Activated CD8-positive, alpha-beta T cell treated with anti-CD3 and anti-CD28 coated beads for 36 hours (primary cell): ENCODE measurements around the gene MND1. TPM values are rescaled to one million over a fixed set of nuclear protein-coding genes. Genes with fewer than 3 reads are reported as not detected.
"Not testable (repeated sequence)": the region's sequence is repeated elsewhere in the genome, so short reads cannot be mapped to it uniquely, and the experiment has no call there.

Experiments
- ATAC-seq: fragments of 200-7000 bp; cut with Tn5 transposase; one replicate; pipeline ENCODE4 v1.10.0; 2021; ENCODE audit warnings: mild to moderate bottlenecking, moderate library complexity
- CTCF ChIA-PET: fragments of 350-600 bp; sonication (Branson Sonifier 250); formaldehyde crosslinking; loops from one replicate; lab custom pipeline; 2021; ENCODE audit warnings: antibody characterized with exemption; lab: Charles Lee
- POLR2A ChIA-PET: fragments of 350-600 bp; sonication (Branson Sonifier 250); formaldehyde crosslinking; loops from one replicate; lab custom pipeline; 2021; ENCODE audit warnings: antibody characterized with exemption; lab: Charles Lee
- DNase-seq: peaks from one replicate; pipeline ENCODE4 v3.0.0-alpha.2; 2020
- H3K27ac Mint-ChIP-seq: one replicate; pipeline ENCODE4 v1.8.0; 2021; ENCODE audit warnings: mild to moderate bottlenecking, mixed read lengths
- H3K27me3 Mint-ChIP-seq: one replicate; pipeline ENCODE4 v1.8.0; 2021; ENCODE audit warnings: mixed read lengths
- H3K36me3 Mint-ChIP-seq: one replicate; pipeline ENCODE4 v1.8.0; 2021; ENCODE audit warnings: low read depth, mixed read lengths
- H3K4me1 Mint-ChIP-seq: one replicate; pipeline ENCODE4 v1.8.0; 2021; ENCODE audit warnings: low read depth, mixed read lengths
- H3K4me3 Mint-ChIP-seq: one replicate; pipeline ENCODE4 v1.8.0; 2021; ENCODE audit warnings: mild to moderate bottlenecking, moderate library complexity, mixed read lengths
- H3K9me3 Mint-ChIP-seq: one replicate; pipeline ENCODE4 v1.8.0; 2021; ENCODE audit warnings: mixed read lengths
- intact Hi-C: fragments of 100-400 bp; cut with micrococcal nuclease; formaldehyde crosslinking; loops from one replicate; pipeline ENCODE4 v1.10.0; 2022
- total RNA-seq, 2 experiments: library from RNA; stranded (reverse); gene quantifications; one replicate each; pipeline ENCODE4 v1.2.3, GENCODE V29; 2021
- TF ChIP-seq, protein P1 (sequence below): fragments of 200-600 bp; IDR thresholded peaks from one replicate; pipeline ENCODE4 v1.8.0; 2022; ENCODE audit warnings: antibody characterized with exemption, mild to moderate bottlenecking

MND1 gene
- total RNA-seq, 2 experiments from 2014 or later = 48.0 to 50.0 TPM

DNA sequence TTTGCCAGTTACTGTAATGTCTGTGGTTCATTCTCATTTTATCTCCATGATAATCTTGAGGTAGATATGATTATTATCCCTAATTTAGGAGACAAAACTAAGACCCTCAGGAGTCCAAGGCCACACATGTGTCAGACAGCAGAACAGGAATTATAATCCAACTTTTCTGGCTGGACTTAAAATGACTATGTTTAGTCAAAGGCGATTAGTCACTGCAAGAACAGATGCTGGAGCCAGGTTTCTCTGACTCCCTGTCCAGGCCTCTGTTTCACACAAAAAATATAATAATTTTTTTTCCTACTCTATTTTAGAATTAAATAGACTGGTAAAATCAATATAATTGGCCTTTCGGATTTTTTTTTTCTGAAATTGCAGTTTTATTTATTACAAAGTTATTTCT lies 64.9 kb downstream of the MND1 start:
- Mint-ChIP-seq H3K36me3 (peaks cover 14% of the 10 kb centered on the region), H3K27ac (no peak overlapping the region), H3K9me3 (peaks cover 3% of the 10 kb centered on the region), H3K27me3 (no peaks in the 10 kb centered on the region), H3K4me1 (no peaks in the 10 kb centered on the region), H3K4me3 (no peak overlapping the region)
- no peak for DNase-seq
- ATAC-seq = no peak
- TF ChIP-seq, protein P1, sequence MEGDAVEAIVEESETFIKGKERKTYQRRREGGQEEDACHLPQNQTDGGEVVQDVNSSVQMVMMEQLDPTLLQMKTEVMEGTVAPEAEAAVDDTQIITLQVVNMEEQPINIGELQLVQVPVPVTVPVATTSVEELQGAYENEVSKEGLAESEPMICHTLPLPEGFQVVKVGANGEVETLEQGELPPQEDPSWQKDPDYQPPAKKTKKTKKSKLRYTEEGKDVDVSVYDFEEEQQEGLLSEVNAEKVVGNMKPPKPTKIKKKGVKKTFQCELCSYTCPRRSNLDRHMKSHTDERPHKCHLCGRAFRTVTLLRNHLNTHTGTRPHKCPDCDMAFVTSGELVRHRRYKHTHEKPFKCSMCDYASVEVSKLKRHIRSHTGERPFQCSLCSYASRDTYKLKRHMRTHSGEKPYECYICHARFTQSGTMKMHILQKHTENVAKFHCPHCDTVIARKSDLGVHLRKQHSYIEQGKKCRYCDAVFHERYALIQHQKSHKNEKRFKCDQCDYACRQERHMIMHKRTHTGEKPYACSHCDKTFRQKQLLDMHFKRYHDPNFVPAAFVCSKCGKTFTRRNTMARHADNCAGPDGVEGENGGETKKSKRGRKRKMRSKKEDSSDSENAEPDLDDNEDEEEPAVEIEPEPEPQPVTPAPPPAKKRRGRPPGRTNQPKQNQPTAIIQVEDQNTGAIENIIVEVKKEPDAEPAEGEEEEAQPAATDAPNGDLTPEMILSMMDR = no peak
- intact Hi-C loops = no loop called here
- CTCF ChIA-PET = interaction anchor here (0.8 to 1.2 kb wide), 3 partner anchors 8 to 28 kb away, joined by 3 to 6 read pairs (median 3); no protein-coding TSS in a partner anchor
- POLR2A ChIA-PET = no interaction called here

DNA sequence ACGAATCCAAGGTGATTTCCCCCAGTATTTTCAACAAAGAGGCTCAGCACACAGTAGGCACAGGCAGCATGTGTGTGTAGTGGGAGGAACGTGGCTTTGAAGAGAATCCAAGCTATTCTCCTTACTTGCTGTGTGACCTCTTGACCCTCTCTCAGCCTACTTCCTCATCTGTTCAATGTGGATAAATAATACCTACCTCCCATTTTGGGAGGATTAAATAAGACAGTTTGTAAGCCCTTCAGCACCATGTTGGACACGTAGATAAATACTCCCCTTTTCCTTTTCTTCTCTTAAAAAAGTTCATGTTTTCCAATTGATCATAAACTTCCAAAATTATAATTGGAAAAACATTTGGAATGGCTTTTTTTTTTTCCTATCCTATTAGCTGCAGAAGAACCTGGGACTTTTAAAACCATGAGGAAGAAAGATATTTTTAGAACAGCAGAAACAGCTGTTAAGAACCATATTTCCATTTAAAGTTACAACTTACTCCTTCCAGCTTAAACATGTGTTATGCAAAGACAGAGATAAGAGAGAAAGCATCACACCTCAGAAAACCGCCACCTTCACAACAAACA lies 65.5 kb downstream of the MND1 start:
- peaks cover 13% of the 10 kb centered on the region for H3K36me3 Mint-ChIP-seq
- no peak overlapping the region for H3K4me3 Mint-ChIP-seq
- no peaks in the 10 kb centered on the region for H3K4me1 Mint-ChIP-seq
- POLR2A ChIA-PET = no interaction called here
- ATAC-seq = no peak
- H3K27ac Mint-ChIP-seq = no peak overlapping the region
- intact Hi-C loops = no loop called here
- no peak for DNase-seq
- H3K9me3 Mint-ChIP-seq = peaks cover 3% of the 10 kb centered on the region
- CTCF ChIA-PET = no interaction called here
- TF ChIP-seq, protein P1 = no peak
- H3K27me3 Mint-ChIP-seq = no peaks in the 10 kb centered on the region

DNA sequence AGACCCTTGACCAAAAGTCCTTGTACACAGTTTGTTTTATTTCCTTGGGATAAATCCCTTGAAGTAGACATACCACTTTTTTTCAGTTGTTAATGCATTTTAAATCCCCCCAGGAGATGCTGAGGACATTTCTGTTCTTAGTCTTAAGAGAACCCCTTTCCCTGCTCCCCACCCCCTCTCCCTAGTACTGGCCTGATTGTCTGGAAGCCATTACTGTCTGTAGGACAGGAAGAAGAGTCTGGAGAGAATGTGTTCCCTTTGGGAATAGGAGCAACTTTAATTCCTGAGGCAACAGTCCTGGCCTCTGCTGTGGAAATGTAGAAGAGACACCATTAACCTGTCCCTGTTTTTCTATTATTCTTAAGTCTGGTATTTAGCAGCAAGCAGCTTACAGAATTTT lies 69.4 kb downstream of the MND1 start:
- H3K27ac Mint-ChIP-seq = no peak overlapping the region
- CTCF ChIA-PET = no interaction called here
- DNase-seq = no peak
- POLR2A ChIA-PET = no interaction called here
- H3K9me3 Mint-ChIP-seq = no peaks in the 10 kb centered on the region
- TF ChIP-seq, protein P1 = no peak
- H3K4me3 Mint-ChIP-seq = no peak overlapping the region
- H3K36me3 Mint-ChIP-seq = peaks cover 7% of the 10 kb centered on the region
- no peaks in the 10 kb centered on the region for H3K27me3 Mint-ChIP-seq
- ATAC-seq = no peak
- intact Hi-C loops = no loop called here
- H3K4me1 Mint-ChIP-seq = peaks cover 3% of the 10 kb centered on the region

DNA sequence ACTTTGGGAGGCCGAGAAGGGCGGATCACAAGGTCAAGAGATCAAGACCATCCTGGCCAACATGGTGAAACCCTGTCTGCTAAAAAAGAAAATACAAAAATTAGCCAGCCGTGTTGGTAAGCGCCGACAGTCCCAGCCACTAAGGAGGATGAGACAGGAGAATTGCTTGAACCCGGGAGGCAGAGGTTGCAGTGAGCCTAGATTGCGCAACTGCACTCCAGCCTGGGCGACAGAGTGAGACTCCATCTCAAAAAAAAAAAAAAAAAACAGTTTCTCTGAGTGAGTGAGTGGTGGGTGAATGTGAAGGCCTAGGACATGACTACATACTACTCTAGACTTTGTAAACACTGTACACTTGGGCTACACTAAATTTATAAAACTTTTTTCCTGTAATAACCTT lies 72.0 kb downstream of the MND1 start:
- H3K4me1 Mint-ChIP-seq = peaks cover 15% of the 10 kb centered on the region
- H3K9me3 Mint-ChIP-seq, H3K27me3 Mint-ChIP-seq, H3K36me3 Mint-ChIP-seq, DNase-seq, POLR2A ChIA-PET, H3K4me3 Mint-ChIP-seq, H3K27ac Mint-ChIP-seq, ATAC-seq, intact Hi-C loops: not testable (repeated sequence)
- CTCF ChIA-PET = interaction anchor here (1.3 kb wide), 1 partner anchor 27 kb away, joined by 3 read pairs; no protein-coding TSS in a partner anchor

DNA sequence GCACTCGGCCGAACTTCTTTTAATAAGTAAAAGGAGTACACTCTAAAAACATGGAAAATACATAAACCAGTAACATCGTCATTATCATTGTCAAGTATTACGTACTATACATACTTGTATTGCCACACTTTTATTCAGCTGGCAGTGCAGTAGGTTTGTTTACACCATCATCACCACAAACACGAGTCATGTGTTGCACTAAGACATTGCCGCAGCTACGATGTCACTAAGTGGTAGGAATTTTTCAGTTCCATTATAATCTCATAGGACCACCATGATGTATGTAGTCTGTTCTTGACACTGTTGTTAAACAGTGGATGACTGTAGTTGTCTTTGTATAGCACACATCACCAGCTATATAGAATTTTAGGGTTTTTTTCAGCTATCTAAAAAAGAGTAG lies 73.6 kb downstream of the MND1 start:
- H3K4me3 Mint-ChIP-seq = no peak overlapping the region
- TF ChIP-seq, protein P1 = no peak
- DNase-seq = no peak
- H3K27me3 Mint-ChIP-seq = no peaks in the 10 kb centered on the region
- CTCF ChIA-PET = interaction anchor here (0.8 to 1.5 kb wide), 5 partner anchors 8 to 74 kb away, joined by 3 to 6 read pairs (median 3); partner anchors contain the start of gene MND1
- no peaks in the 10 kb centered on the region for H3K9me3 Mint-ChIP-seq
- peaks cover 25% of the 10 kb centered on the region for H3K4me1 Mint-ChIP-seq
- intact Hi-C loops = no loop called here
- ATAC-seq = no peak
- H3K27ac Mint-ChIP-seq = no peak overlapping the region
- POLR2A ChIA-PET = interaction anchor here (0.7 to 0.9 kb wide), 2 partner anchors 14 to 79 kb away, joined by 3 to 5 read pairs; no protein-coding TSS in a partner anchor
- H3K36me3 Mint-ChIP-seq = peaks cover 3% of the 10 kb centered on the region
